ENCODE measurements around the gene MIEF2.

- TF ChIP-seq CTCF (IDR thresholded peaks at IDR 0.05): no peak
- TF ChIP-seq POLR2AphosphoS5 (IDR thresholded peaks at IDR 0.05; ENCODE audit: low read depth, low read length): no peak
- TF ChIP-seq REST (IDR thresholded peaks at IDR 0.05; ENCODE audit: insufficient read depth in 1 of 2, low read depth in 2 of 2, low read length in 1 of 2): no peak
These were observed 3.7 kb upstream of the MIEF2 start for GRCh38 chr17:18256776-18257175.

Measured in Panc1 (cell line).